Measurements from ENCODE around the gene TH. TPM values are rescaled to one million over a fixed set of nuclear protein-coding genes. Genes with fewer than 3 reads are reported as not detected.
A peak's percentile ranks its signal among the peaks of the same experiment; 100 is the strongest.

Gene TH
- total RNA-seq, 2 donors from 2014 or later, result not detected

DNA sequence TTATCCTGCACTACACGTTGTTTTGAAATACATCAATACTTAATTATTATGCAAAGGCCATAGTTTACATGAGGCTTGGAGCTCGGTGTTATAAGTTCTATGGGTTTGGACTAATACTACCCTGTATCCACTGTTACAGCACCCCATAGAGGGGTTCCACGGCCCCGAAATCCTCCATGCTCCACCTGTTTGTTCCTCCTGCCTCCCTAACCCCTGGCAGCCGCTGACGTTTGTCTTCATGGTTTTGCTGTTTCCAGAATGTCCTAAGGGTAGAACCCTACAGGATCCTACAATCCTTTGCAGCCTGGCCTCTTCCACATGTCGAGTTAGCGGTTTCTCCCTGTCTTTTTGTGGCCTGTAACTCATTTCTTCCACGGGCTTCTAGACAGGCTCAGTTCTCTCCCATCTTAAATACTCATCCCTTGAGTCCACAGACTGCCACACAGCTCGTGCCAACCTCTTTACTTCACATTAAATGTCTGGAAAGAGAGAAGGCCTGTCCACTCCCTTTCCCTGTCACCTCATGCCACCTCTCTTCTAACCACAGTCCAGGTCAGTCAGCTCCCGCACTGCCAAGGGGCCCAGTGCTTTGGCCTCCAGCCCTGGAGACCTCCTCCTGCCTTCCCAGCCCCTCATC lies 42.4 kb upstream of the TH start:
- TF ChIP-seq, protein P1, sequence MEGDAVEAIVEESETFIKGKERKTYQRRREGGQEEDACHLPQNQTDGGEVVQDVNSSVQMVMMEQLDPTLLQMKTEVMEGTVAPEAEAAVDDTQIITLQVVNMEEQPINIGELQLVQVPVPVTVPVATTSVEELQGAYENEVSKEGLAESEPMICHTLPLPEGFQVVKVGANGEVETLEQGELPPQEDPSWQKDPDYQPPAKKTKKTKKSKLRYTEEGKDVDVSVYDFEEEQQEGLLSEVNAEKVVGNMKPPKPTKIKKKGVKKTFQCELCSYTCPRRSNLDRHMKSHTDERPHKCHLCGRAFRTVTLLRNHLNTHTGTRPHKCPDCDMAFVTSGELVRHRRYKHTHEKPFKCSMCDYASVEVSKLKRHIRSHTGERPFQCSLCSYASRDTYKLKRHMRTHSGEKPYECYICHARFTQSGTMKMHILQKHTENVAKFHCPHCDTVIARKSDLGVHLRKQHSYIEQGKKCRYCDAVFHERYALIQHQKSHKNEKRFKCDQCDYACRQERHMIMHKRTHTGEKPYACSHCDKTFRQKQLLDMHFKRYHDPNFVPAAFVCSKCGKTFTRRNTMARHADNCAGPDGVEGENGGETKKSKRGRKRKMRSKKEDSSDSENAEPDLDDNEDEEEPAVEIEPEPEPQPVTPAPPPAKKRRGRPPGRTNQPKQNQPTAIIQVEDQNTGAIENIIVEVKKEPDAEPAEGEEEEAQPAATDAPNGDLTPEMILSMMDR (IDR thresholded peaks at IDR 0.05), result no peak
- Histone ChIP-seq H3K4me3 (no peak overlapping the region), H3K27me3 (no peaks in the 10 kb centered on the region), H3K9me3 (no peaks in the 10 kb centered on the region), H3K4me1 (no peaks in the 10 kb centered on the region), H3K36me3 (no peaks in the 10 kb centered on the region), H3K27ac (no peak overlapping the region)
- DNase-seq (ENCODE audit: low spot score), result peak; percentile 46

DNA sequence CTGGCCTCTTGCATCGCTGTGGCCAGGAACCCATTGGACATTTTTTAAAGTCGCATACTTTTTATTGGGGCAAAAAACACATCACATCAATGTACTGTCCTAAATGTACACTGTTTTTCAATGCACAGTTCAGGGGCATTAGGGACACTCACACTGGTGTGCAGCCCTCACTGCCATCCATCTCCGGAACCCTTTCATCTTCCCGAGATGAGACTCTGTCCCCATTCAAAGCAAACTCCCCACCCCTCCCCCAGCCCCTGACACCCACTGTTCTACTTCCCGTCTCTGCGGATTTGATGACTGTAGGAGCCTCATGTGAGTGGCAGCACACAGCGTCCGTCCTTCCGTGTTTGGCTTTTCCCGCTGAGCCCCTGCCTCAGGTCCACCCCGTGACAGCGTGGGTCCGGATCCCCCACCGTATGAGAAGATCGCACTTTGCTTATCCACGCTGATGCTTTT lies 41.8 kb upstream of the TH start:
- TF ChIP-seq, protein P1 (IDR thresholded peaks at IDR 0.05), result no peak

DNA sequence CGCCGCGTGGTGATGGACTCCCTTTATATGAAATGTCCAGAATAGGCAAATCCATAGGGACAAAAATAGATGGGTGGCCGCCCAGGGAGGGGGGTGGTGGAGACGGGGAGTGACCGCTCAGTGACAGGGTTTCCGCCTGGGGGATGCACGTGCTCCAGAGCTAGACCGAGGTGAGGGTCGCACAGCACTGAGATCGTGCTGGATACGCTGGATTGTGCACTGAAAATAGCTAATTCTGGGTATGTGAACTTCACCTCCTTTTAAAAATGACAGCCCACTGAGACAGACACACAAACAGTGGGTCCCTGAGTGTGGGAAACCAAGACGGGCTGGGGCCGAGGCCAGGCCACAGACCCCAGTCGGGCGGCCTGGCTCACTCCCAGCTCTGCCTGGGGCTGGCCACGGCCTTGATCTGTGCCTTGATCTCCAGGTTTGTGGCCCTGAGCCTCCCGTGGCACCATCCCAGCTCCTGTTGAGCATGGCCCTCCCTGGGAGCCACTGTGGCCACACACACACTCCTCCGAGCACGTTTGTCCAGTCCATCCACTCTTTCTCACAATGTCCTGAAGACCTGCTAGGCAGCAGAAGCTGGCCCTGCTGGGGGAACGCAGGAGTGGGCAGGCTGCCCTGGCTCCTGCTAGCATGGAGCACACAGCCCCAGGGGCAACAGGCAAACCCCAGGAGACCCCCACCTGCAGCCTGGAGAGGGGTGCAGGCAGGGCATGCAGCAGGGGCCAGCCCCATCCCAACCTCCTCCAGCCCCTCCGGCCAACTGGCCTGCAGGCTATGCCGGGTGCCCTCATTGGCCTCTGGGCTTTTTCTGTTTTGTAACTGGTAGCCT lies 41.0 kb upstream of the TH start:
- H3K4me1 ChIP-seq, result no peaks in the 10 kb centered on the region
- DNase-seq (ENCODE audit: low spot score), result peak; percentile 43
- no peaks in the 10 kb centered on the region for H3K36me3 ChIP-seq
- H3K4me3 ChIP-seq, result no peak overlapping the region
- no peaks in the 10 kb centered on the region for H3K9me3 ChIP-seq
- H3K27me3 ChIP-seq, result no peaks in the 10 kb centered on the region
- TF ChIP-seq, protein P1 (IDR thresholded peaks at IDR 0.05), result no peak
- H3K27ac ChIP-seq, result no peak overlapping the region

More for the DNA sequence above, 41.8 kb upstream of the TH start:
- peak; percentile 58 for DNase-seq (ENCODE audit: low spot score)
- Histone ChIP-seq H3K4me3 (no peak overlapping the region), H3K27ac (no peak overlapping the region), H3K27me3 (no peaks in the 10 kb centered on the region), H3K36me3 (no peaks in the 10 kb centered on the region), H3K4me1 (no peaks in the 10 kb centered on the region), H3K9me3 (no peaks in the 10 kb centered on the region)

DNA sequence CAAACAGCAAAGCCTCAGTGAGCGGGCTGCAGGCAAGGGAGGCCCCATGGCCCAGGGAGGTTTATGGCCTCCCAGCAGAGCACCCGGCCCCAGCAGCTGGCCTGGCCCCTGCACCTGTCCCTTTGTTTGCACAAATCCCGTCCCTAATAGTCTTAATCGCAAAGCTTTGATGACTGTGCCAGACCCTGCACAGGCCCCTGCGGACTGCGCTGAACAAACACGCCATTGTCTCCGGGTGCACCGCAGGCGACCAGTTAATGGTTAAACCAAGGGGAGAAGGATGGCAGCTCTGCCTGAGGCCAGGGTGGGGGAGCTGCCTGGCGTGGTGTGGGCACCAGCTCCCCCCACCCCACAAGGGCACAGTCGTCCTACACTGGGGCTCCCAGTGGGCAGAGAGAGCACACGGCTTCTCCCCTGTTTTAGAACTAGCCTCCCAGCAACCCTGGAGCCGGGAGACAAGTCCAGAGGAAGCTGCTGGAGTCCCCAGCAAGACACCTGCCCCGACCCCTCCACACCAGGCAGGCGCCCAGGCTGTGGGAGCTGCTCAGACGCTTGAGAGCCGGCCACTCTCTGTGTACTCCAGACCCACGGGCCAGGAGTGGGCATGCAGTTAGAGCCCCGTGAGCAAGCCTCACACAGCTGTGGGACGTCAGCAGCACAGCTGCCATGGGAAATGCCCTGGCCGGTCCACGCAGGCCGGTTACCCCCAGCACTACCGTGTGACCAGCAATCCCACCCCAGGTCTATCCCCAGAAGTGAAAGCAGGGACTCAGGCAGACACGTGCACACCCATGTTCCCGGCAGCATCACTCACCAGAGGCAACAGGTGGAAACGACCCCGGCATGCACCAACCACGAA lies 39.7 kb upstream of the TH start:
- DNase-seq (ENCODE audit: low spot score), result peak; percentile 34
- H3K4me1 ChIP-seq, result no peaks in the 10 kb centered on the region
- no peaks in the 10 kb centered on the region for H3K36me3 ChIP-seq
- H3K27me3 ChIP-seq, result no peaks in the 10 kb centered on the region
- H3K27ac ChIP-seq, result no peak overlapping the region
- no peak overlapping the region for H3K4me3 ChIP-seq
- no peaks in the 10 kb centered on the region for H3K9me3 ChIP-seq
- TF ChIP-seq, protein P1 (IDR thresholded peaks at IDR 0.05), result no peak

DNA sequence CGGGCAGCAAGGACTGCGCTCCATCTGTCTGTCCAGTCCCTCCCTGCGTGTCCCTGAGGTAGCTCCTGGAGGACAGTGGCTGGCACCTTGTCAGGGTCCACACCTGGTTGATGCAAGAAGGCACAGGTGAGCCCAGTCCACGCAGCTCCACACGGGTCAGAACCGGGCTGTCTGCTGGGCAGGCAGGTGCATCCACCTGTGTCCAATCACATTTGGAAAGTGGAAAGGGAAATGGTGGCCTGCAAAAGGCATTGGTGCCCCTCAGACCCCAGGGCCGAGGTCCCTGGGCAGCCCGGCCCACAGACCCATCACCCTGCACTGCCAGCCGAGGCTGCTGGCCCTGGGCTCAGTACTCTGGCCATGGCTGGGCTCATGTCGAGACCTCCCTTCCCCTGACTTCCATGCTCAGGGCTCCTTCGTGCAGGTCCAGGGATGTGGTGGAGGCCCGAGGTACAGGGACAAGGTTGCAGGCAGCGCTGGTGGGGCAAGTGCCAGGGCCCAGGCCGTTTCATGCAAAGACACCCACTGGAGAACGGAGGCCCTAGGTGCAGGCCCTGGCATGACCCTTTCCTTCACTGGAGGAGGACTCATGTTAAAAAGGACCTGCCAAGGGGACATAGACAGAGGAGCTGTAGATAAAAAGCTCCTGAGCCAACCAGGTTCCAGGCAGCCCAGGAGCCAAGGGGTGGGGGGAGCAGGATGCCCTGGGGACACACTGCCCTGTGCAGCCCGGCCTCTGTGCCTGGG lies 38.9 kb upstream of the TH start:
- H3K27me3 ChIP-seq, result no peaks in the 10 kb centered on the region
- no peaks in the 10 kb centered on the region for H3K9me3 ChIP-seq
- DNase-seq (ENCODE audit: low spot score), result peak; percentile 30
- H3K27ac ChIP-seq, result no peak overlapping the region
- no peak overlapping the region for H3K4me3 ChIP-seq
- H3K4me1 ChIP-seq, result no peaks in the 10 kb centered on the region
- no peaks in the 10 kb centered on the region for H3K36me3 ChIP-seq
- TF ChIP-seq, protein P1 (IDR thresholded peaks at IDR 0.05), result no peak

Data from right atrium auricular region (tissue), 2 donors.